TTC549 (cell line): Measurements from ENCODE around the gene KLK2.
"Not testable (repeated sequence)": the region's sequence is repeated elsewhere in the genome, so short reads cannot be mapped to it uniquely, and the experiment has no call there.

Experiments used
- FAIRE-seq: peaks from 2 replicates; lab custom pipeline; 2012; peaks lifted over from hg19 to GRCh38; lab: Jason Lieb, UNC

The KLK2 gene

DNA sequence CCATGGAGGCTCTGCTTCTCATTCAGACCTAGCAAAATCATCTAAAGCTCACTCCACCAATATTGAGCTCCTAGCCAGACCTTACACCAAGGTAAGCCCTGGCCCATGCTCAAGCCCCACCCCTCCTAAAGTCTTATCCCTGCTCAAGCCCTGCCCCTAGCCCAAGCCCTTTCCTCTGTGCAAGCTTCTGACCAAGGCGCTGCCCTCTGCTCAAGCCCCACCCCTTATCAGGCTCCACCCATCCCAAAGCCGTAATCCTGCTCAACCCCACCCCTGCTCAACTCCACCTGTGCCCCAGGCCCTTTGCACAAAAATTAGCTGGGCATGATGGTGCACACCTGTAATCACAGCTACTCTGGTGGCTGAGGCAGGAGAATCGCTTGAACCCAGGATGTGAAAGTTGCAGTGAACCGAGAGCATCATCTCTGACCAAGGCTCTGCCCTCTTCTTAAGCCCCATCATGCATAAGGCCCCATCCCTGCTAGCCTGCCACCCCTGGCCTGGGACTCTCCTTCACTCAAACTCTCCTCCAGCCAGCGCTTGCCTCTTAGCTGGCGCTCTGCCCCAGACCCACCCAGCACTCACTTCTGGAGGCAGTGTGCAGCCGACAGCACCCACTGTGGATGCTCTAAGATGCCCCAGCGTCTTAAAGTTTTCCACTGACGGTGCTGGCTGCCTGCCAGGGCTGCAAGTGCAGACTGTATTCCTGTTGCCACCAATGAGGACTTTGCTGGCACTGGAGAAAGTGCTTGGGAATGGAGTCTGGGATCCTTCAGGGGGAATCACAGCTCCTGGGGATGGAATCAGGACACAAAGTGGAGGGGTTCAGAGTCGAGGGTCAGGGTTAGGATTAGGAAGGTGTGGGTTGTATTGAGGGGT is 21.5 kb downstream of the KLK2 start:
- FAIRE-seq: no peak

DNA sequence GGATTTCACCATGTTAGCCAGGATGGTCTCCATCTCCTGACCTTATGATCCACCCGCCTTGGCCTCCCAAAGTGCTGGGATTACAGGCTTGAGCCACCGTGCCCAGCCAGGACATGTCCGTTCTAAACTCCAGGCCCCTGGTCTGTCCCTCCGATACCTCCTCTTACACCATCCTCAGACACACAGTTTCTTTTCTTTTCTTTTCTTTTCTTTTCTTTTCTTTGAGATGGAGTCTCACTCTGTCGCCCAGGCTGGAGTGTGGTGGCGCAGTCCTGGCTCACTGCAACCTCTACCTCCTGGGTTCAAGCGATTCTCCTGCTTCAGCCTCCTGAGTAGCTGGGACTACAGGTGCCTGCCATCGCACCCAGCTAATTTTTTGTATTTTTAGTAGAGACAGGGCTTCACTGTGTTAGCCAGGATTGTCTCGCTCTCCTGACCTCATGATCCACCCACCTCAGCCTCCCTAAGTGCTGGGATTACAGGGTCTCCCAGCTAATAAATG is 22.9 kb downstream of the KLK2 start:
- not testable (repeated sequence) for FAIRE-seq

DNA sequence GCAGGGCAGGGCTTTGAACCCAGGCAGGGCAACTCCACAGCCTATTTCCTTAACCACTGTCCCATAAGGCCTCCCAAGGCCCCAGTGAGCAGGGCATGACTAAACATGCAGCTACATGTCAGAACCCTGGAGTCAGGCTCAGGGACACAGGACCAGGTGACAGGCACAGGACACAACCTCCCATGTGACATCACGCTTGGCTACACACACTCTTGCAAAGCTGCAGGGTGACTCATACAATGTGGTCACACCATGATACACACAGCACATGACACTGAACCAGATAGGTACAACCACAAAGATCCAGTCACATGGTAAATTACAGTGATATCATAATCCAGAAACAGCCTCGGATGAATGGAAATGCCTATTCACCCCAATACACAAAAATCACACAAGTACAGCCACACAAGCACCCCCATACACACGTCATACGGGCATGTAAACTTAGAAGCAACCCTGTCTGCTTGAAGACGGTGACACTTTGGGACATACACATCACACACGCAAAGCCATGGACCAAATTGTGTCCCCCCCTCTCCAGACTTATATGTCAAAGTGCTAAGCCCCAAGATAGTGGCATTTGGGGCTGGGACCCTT is 23.5 kb downstream of the KLK2 start:
- FAIRE-seq: no peak

DNA sequence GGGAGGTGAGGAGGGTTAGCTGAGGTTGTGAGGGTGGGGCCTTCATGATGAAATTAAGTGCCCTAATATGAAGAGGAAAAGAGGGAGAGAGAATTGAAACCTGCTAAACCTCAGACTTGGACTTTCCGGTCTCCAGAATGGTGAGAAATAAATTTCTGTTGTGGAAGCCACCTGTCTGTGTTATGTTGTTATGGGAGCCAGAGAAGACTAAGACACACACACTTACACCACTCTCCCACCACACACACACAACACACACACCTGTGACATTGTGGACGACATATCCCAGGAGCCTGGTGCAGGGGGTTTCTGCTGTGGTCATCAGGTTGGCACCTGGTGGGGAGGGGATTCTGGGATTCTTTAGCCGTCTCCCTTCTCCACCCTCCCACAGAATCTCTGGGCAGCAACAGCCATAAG is 24.0 kb downstream of the KLK2 start:
- no peak for FAIRE-seq

DNA sequence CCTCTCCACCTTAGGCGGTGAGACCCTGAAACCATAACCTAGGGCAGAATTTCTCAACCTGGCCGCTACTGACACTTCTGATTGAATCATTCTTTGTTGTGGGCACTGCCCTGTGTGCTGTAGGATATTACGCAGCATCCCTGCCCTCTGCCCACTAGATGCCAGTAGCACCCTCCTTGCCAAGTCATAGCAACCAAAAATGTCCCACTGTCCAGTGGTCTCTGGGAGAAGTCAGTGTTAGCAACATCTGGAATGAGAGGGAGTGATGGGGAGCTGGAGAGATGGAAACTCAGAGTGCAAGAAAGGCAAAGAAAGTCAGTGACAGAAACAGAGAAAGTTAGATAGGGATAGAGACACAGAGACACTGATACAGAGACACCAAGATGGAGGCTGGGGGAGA is 24.4 kb downstream of the KLK2 start:
- FAIRE-seq: no peak

DNA sequence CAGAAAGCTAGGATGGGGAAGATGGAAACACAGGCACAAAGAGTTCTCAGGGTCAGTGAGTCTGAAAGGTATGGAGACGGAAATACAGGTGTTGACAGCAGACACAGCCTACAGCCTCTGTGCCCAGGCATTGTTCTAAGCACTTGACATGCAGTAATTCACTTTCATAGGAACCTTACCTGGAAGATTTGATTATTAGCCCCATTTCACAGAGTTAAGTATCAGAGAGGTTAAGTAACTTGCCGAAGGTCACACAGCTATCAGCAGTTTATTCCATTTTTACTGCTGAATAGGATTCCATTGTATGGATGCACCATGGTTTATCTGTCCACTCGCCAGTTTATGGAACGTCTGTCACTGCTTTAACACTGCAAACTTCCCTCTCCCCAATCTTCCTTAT is 24.8 kb downstream of the KLK2 start:
- no peak for FAIRE-seq

DNA sequence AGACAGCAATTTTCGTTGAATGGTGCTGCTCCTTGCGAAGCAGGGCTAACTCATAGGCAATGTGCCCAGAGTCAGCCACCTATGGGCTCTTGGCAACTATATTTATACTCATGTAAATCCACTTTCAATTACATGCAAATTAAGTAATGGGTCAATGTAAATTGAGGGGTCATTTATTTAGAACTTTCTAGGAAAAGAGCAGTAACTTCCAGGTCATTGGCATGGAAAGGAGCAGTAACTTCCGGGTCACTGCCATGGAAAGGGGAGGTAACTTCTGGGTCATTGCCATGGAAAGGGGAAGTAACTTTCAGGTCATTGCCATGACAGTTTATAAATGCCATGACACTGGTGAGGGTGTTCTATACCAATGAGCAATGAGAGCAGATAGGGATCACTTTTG is 26.3 kb downstream of the KLK2 start:
- FAIRE-seq: no peak

DNA sequence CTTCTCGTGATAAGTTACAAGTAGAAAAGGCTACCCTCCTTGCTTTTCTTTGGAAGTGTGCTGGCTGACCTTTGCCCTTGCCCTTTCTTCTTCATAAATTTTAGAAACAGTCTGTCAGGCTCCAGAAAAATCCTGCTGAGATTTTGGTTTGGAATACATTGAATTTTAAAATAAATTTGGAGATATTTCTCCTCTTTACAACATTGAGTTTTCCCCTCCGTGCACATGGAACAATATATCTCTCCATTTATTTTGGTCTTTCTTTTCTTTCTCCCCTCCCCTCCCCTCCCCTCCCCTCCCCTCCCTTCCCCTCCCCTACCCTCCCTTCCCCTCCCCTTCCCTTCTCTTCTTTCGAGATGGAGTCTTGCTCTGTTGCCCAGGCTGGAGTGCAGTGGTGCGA is 29.4 kb downstream of the KLK2 start:
- FAIRE-seq: no peak

DNA sequence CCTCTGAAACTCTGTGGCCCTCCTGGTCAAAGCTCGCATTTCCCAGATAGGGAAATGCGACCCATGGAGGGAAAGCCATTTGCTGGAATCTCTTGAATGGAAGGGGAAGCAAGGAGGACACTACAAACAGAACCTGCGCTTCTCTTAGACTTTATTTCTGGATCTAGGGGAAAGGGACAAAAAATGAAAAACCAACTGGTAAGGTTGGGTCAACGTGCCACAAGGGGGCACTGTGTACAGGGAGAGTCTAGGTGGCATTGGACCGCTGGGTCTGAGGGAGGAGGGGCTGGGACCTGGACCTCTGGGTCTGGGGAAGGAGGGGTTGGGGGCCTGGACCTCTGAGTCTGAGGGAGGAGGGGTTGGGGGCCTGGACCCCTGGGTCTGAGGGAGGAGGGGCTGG is 33.0 kb downstream of the KLK2 start:
- no peak for FAIRE-seq

DNA sequence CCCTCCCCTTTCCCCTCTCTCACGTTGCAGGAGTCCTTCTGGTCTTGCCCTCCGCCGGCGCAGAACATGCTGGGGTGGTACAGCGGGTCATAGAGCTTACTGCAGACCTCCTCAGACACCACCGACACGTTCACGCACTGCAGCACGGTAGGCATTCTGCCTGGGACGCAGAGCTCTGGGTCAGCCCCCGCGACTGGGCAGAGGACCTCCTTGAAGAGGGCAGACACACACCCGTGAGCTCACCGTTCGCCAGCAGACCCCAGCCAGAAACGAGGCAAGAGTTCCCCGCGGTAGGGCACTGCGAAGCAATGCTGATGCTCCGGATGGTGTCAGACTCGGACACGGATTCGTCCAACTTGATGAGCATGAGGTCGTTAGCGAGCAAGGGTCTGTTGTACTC is 35.1 kb downstream of the KLK2 start:
- FAIRE-seq: no peak

DNA sequence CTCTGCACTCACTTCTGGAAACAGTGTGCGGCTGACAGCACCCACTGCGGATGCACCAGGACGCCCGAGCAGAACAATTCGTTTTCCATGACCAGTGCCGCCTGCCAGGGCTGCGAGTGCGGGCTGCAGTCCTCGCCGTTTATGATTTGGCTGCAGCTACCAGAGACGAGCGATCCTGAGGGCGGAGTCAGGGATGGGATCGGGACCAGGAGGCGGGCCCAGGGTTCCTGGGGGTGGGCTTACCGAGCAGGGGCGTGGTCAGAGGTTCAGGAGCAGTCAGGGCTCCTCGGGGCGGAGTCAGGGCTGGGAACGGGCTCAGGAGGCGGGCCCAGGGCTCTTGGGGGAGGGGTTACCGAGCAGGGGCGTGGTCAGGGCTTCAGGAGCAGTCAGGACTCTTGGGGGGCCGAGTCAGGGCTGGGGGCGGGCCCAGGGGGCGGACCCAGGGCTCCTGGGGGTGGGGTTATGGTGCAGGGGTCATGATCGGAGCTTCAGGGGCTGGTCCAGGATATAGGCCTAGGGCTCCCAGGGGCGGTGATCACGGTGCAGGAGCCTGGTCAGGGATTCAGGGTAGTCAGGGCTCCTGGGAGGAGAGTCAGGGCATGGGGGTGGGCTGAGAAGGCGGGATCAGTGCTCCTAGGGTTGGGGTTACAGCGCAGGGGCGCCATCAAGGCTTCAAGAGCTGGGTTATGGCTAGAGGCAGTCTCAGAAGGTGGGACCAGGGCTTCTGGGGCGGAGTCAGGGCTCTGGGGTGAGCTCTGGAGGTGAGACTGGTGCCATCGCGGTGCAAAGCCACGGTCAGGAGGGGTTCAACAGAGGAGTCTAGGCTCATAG is 36.2 kb downstream of the KLK2 start:
- FAIRE-seq: no peak

DNA sequence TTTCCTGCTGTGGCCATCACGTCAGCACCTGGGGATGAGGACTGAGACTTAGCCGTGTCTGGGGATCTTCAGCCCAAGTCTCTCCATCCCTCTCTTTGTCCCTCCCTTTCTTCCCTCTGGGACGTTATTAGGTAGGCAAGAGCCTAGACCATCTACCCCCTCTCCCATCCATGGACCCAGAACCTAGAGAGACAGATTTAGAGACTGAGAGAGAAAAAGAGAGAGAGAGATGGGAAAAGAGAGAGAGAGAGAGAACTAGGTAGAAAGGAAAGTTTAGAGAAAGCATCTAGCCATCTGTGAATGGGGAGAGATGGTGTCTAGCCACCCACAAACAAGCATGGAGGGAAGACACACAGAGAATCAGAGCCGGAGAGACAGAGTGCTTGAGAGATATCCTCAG is 37.5 kb downstream of the KLK2 start:
- FAIRE-seq: no peak

DNA sequence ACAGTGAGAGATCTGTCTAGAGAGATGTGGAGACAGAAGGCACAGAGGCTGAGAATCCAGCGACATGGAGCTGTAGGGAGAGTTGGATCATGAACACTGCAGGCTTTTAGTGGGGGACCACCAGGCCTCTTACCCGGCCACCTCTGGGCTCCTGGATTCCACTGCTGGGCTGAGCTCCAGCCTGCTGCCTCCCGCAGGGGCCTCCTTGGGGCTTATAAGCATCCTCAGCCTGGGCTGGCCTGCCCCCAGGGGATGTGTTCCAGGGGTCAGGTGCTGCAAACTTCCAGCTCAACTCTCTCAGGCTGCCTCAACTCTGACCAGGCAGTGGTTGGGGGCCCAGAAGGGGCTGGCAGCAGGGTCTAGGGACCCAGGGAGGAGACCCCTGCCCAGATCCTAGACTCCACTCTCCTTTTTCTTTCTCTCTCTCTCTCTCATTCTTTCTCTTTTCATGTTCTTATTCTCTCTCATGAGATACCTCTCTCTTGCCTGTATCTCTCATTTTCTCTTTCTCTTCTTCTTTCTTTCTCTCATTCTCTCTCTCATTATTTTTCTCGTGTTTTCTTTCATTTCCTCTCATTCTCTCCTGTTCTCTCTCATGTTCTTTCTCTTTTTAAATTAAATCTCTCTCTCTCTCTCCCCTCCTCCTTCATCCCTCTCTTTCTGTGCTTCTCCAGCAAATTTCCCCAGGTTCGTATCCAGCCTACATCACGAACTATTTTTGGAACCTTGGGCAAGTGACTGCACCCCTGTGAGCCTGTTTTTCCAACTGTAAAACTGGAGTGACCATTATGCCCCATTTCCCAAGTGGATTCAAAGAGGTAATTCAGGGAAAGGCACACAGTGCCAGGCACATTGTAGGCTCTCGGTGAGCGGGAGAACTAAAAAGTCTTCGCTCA is 38.2 kb downstream of the KLK2 start, which contains the start of gene KLK4:
TSS of gene KLK4 (minus strand) at position 190 of the 896 bp plus-strand sequence. CDS start 657 bp downstream, outside the sequence.
- no peak for FAIRE-seq

DNA sequence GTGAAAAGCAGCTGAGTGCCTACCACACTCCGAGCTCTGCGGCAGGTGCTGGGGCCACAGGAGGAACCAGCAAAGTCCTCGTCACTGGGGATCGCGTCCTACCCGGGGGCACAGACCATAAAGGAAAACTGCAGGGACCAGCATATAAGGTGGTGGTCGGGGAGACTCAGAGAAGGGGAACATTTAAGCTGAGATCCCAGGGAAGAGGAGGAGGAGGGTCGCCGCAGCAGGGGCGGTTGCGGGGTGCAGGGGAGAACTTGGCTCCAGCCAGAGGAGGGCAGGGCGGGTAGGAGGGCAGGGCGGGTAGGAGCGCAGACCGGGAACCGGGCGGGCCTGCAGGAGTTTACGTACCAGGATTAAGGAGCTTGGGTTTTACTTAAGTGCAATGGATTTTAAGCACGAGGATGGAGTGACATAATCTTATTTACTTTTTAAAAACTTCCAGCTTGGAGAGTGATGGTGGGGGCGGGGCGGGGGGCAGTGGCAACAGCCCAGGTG is 38.9 kb downstream of the KLK2 start:
- no peak for FAIRE-seq

DNA sequence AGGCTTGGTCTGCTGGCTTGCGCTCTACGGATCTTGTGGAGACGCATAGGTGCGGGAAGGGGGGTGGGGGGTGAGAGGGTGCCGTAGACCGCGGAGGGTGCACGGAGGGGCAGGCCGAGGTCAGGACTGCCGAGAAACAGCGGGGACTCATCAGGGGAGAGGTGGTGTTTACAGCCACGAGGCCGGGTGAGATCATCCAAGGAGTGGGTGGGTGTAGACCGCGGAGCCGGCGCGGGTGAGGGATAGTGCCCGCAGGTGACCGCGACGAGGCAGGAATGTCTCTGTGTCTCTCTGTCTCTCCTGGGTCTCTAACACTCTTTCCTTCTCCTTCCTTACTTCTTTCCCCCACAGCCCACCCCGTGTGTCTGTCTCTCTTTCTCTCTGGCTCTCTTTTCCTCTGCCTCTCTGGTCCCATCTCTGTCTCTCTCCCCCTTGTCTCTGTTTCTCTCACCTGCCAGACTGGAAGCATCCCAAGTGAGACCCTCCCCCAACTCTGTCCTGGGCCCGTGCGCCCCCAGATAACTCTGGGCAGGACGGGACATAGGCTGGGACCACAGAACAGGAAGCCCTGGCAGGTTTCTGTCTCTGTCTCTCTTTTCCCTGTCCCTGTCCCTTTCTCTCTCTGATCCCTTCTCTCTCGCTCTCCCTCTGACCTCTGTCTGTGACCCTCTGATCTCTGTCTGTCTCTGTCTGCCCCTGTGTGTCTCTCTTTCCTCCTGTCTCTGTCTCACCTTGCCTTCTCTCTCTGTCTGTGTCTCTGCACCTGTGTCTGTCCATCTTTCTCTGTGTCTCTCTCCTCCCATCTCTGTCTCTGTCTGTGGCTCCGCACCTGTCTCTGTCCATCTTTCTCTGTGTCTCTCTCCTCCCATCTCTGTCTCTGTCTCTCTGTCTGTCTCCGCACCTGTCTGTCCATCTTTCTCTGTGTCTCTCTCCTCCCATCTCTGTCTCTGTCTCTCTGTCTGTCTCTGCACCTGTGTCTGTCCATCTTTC is 39.8 kb downstream of the KLK2 start:
- FAIRE-seq: no peak

DNA sequence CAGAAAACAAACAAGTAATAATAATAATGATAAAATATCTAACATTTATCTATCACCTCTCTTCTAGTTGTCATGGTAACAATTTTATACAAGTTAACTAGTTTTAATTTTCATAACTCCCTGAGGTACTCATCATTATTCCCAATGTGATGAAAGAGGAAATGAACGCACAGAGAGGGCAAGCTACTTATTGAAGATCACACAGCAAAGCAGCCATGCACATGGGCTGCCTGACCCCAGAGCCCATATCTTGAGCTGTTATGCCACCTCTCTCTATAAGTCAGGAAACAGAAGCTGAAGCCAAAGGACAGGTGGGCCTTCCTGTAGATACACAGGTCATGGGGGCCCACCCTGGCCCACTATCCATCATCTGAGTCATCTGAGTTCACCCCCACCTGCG is 42.8 kb downstream of the KLK2 start:
- FAIRE-seq: no peak

DNA sequence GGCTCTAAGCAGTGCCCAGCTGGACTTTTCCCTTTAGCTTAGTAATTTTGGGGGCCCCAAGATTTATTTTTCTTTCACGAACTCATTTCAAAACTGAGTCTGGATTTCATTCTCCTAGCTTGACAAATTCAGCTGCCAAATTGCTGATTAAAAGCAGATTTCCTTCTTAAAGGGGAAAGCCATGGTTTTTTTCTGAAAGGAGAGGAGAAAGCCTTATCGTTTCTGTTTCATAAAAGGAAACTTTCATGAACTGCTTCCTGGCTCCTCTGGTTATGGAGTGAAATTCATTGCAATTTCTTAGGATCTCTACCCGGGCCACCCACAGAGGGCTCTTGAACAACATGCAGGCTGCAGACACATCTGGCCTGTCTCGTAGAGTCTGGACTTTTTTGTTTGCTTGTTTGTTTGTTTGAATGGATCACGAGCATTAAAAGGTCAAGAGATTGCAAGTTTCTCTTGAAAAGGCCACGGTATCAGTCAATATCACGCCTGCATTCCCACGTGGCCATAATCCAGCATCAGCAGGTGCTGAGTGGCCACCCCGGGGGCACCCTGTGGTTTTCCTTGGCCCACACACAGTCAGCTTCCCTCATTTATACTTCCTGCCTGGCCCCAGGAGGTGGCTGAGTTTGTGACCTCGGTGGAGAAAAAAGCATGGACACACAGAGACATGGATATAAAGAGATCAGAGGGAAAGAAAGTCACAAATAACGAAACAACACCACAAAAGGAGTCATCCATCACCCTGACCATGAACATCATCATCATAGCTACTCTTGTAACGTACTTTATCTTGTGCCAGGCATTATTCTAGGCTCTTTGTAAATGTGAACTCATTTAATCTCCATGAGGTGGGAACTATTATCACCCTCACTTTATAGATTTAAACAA is 48.4 kb downstream of the KLK2 start:
- FAIRE-seq: no peak

DNA sequence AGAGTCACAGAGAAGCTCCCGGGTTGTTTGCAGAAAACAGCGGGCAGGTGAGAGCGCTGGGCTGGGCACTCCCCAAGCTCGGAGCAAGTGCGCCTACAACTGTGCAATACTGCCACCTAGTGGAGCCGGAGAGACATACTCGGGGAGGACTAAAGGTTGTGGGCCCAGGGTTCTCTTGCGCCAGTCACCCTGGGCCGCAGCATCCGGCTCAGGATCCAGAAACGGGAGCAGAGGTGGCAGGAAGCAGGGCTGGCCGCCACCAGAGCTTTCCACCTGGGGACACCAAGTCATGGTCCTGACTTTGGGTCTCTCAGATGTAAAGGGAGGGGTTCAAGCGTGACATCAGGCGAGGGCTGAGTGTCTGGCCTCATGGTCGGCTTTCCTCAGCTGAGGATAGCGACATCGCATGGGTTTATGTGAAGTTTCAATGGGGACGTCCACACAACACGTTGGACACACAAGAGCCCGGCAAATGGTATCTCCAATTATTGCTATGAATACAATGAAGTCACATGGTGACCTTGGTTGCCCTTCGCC is 49.1 kb downstream of the KLK2 start:
- no peak for FAIRE-seq

DNA sequence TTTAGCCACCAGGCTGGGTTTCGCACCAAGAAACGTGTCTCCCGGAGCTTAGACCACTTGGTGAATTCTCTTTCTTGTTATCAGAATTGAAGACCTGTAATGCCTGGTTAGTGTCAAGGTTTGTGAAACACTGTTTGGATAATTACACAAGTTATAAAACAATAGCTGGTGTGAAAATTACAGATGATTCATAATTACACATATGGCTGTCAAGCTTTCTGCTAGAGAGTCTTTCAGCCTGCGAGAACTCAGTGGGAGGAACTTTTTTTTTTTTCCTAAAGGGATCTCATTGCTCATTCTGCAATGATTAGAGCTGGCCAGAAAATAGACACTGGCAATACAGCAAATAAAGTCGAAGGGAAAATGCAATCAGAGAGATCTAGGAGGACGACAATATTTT is 51.3 kb downstream of the KLK2 start:
- FAIRE-seq: no peak
